GM12878 (cell line): ENCODE measurements around the gene KPTN. TPM values are rescaled to one million over a fixed set of nuclear protein-coding genes. Genes with fewer than 3 reads are reported as not detected.

Experiments used
- ATAC-seq: fragments of 200-7000 bp; cut with Tn5 transposase; 3 replicates; pipeline ENCODE4 v1.9.1; 2020; ENCODE audit warnings: mild to moderate bottlenecking, moderate library complexity
- BruUV-seq: library from RNA; stranded (reverse); fragments of 400-500 nt; replicated peaks from 2 replicates; lab custom pipeline; 2021; lab: Mats Ljungman, UMichigan
- CTCF ChIA-PET: fragments of 300-600 bp; sonication (Branson Sonifier 250); formaldehyde crosslinking; extraction: SDS; loops from one replicate; lab custom pipeline; 2021; ENCODE audit warnings: inconsistent platforms; lab: Yijun Ruan, JAX
- POLR2A ChIA-PET: fragments of 350-600 bp; formaldehyde crosslinking; extraction: SDS; loops from one replicate; lab custom pipeline; 2021; ENCODE audit warnings: inconsistent platforms; lab: Charles Lee
- RAD21 ChIA-PET: fragments of 300-600 bp; sonication (Branson Sonifier 250); formaldehyde crosslinking; loops from one replicate; lab custom pipeline; 2023; ENCODE audit warnings: antibody characterized with exemption; ENCODE audit not compliant: unreplicated experiment; lab: Charles Lee
- SMC1A ChIA-PET: fragments of 300-600 bp; sonication (Branson Sonifier 250); formaldehyde crosslinking; loops from one replicate; lab custom pipeline; 2023; ENCODE audit not compliant: unreplicated experiment, uncharacterized antibody; lab: Charles Lee
- DNase-seq: peaks from one replicate; pipeline ENCODE4 v3.0.0-alpha.2; 2011; ENCODE audit warnings: low read depth, low spot score
- FAIRE-seq: peaks from 3 replicates; lab custom pipeline; 2011; peaks lifted over from hg19 to GRCh38; lab: Jason Lieb, UNC
- H2AFZ ChIP-seq: 2 replicates; pipeline ENCODE4 v1.6.0; 2011; ENCODE audit warnings: low read depth, low read length, control low read depth; ENCODE audit not compliant: control insufficient read depth
- H3K27ac ChIP-seq: 2 replicates; pipeline ENCODE4 v1.5.1; 2011; ENCODE audit warnings: control low read depth; ENCODE audit not compliant: control insufficient read depth, insufficient read depth
- H3K27me3 ChIP-seq, 2 experiments: replicated peaks in 1 of 2; 2 replicates each; pipeline versions ENCODE4 v1.6.0 to v1.6.1; 2011; ENCODE audit warnings: low read length in 1 of 2; ENCODE audit not compliant: control insufficient read depth in 2 of 2, insufficient read depth in 2 of 2
- H3K36me3 ChIP-seq, 2 experiments: 2 replicates each; pipeline ENCODE4 v1.5.1; 2011; ENCODE audit warnings: low read length in 1 of 2; ENCODE audit not compliant: control insufficient read depth in 2 of 2, insufficient read depth in 2 of 2
- H3K4me1 ChIP-seq: 2 replicates; pipeline ENCODE4 v1.6.1; 2011; ENCODE audit warnings: mild to moderate bottlenecking, low read length, moderate library complexity, mixed read lengths; ENCODE audit not compliant: control insufficient read depth, insufficient read depth
- H3K4me2 ChIP-seq: 2 replicates; pipeline ENCODE4 v1.6.0; 2011; ENCODE audit warnings: control low read depth; ENCODE audit not compliant: control insufficient read depth, insufficient read depth
- H3K4me3 ChIP-seq: fragments of 200-600 bp; sonication (generic); 2 replicates; pipeline ENCODE4 v1.5.1; 2016
- H3K79me2 ChIP-seq: 2 replicates; pipeline ENCODE4 v1.6.0; 2011; ENCODE audit warnings: low read length; ENCODE audit not compliant: control insufficient read depth, insufficient read depth
- H3K9ac ChIP-seq: 2 replicates; pipeline ENCODE4 v1.8.0; 2011; ENCODE audit warnings: low read length, control low read depth, mixed read lengths; ENCODE audit not compliant: control insufficient read depth, insufficient read depth
- H3K9me3 ChIP-seq: replicated peaks from 3 replicates; pipeline ENCODE4 v1.5.1; 2011; ENCODE audit warnings: mild to moderate bottlenecking, low read length; ENCODE audit not compliant: control insufficient read depth, insufficient read depth
- H4K20me1 ChIP-seq: 2 replicates; pipeline ENCODE4 v1.6.0; 2011; ENCODE audit not compliant: control insufficient read depth, insufficient read depth
- ASH2L ChIP-seq: fragments of 300-600, 200-600 bp; sonication (generic); IDR thresholded peaks from 2 replicates; pipeline ENCODE4 v1.6.1; 2017; ENCODE audit warnings: low read depth, mild to moderate bottlenecking, borderline replicate concordance
- NFXL1 ChIP-seq: fragments of 450-650 bp; IDR thresholded peaks from 2 replicates; pipeline ENCODE4 v1.6.1; 2017; ENCODE audit warnings: antibody characterized with exemption, mild to moderate bottlenecking, borderline replicate concordance
- YY1 ChIP-seq: IDR thresholded peaks from 2 replicates; pipeline ENCODE4 v1.6.1; 2011; ENCODE audit warnings: low read depth, mild to moderate bottlenecking, low read length
- ZBTB40 ChIP-seq: fragments of 450-650 bp; IDR thresholded peaks from 2 replicates; pipeline ENCODE4 v1.6.1; 2016; ENCODE audit warnings: mild to moderate bottlenecking, moderate library complexity, borderline replicate concordance
- WGBS: methylation state at CpG from one replicate; pipeline ENCODE4 v1.1.6; 2016; ENCODE audit warnings: low lambda C conversion rate; ENCODE audit not compliant: insufficient replicate concordance, insufficient coverage; ENCODE audit errors: missing lambda C conversion rate; 5-methylcytosine and 5-hydroxymethylcytosine counted together
- in situ Hi-C: fragments of 300-500 bp; cut with MboI; formaldehyde crosslinking; loops from 9 replicates; pipeline ENCODE4 v1.14.3; 2018; ENCODE audit warnings: mixed read lengths
- intact Hi-C: fragments of 100-400 bp; cut with micrococcal nuclease; formaldehyde crosslinking; loops from one replicate; pipeline ENCODE4 v1.14.2; 2022; ENCODE audit not compliant: unreplicated experiment
- polyA plus RNA-seq, 11 experiments: library from polyadenylated mRNA; depleted of rRNA in 4 of 11; unstranded in 6 of 11; stranded (reverse) in 5 of 11; fragments of >200 nt; fragmentation: Nextera tagmentation in 4 of 11; fragmentation: Illumina TruSeq in 1 of 11; extraction: Ambion mirVana in 4 of 11; extraction: Trizol in 1 of 11; gene quantifications; 1 replicate in 1 of 11; 2 replicates in 10 of 11; pipeline versions ENCODE4 v1.2.1 to v1.2.3, GENCODE V29; 2011 to 2016; ENCODE audit warnings: inconsistent platforms in 2 of 11, missing spikeins in 2 of 11, low read depth in 1 of 11
- total RNA-seq, 4 experiments: library from RNA; depleted of rRNA in 3 of 4; stranded (reverse); fragments of >200 nt in 3 of 4; fragmentation: Illumina TruSeq in 1 of 4; extraction: Trizol in 1 of 4; gene quantifications; 2 replicates each; pipeline versions ENCODE4 v1.2.1 to v1.2.3, GENCODE V29; 2013 to 2021

KPTN gene
- total and polyA plus RNA-seq, 10 of the 15 experiments (the other 5 are each of a cell fraction or from before 2014, with no cell fraction given), result 0.60 to 10.1 (median 6.0) TPM

- in situ Hi-C loops (no loop called here), intact Hi-C loops (loop anchor here (2.0 kb wide), 1 partner anchor 46 kb away; no protein-coding TSS in a partner anchor)
- Histone ChIP-seq H3K9ac (peak overlapping the region; percentile 91), H3K27me3 (no peaks in the 10 kb centered on the region), H4K20me1 (no peaks in the 10 kb centered on the region), H3K36me3 (peaks cover 0 to 6% of the 10 kb centered on the region in 2 experiments; a peak in 2 of 4 replicates), H3K9me3 (no peaks in the 10 kb centered on the region), H3K79me2 (peaks cover 12% of the 10 kb centered on the region), H3K4me3 (peak overlapping the region; percentile 96), H3K4me2 (peak overlapping the region; percentile 93), H3K27ac (no peak overlapping the region), H2AFZ (peak overlapping the region; percentile 98), H3K4me1 (peaks cover 35% of the 10 kb centered on the region)
- POLR2A ChIA-PET, result interaction anchor here (1.3 to 2.5 kb wide), 2 partner anchors 33 to 128 kb away, joined by 3 to 12 read pairs; no protein-coding TSS in a partner anchor
- BruUV-seq, result no TSS peak
- 71% methylated on average over 13 of the region's 15 CpGs for WGBS
- RAD21 ChIA-PET, result interaction anchor here (1.0 to 1.8 kb wide), 3 partner anchors 32 to 224 kb away, joined by 3 to 14 read pairs (median 5); partner anchors contain the start of gene NAPA
- DNase-seq (no peak), ATAC-seq (no peak), FAIRE-seq (no peak)
- SMC1A ChIA-PET, result interaction anchor here (1.1 to 3.1 kb wide), 5 partner anchors 28 to 224 kb away, joined by 3 to 16 read pairs (median 6); partner anchors contain the start of gene NAPA
- TF ChIP-seq ASH2L (no peak), NFXL1 (no peak)
- CTCF ChIA-PET, result interaction anchor here (1.0 to 3.5 kb wide), 16 partner anchors 20 to 224 kb away, joined by 3 to 34 read pairs (median 4); partner anchors contain the start of genes DHX34 and NAPA
Measured at GRCh38 chr19:47483200-47483599, 819 bp downstream of the KPTN start.

- ChIA-PET RAD21 (no interaction called here), POLR2A (interaction anchor here (0.7 kb wide), 1 partner anchor 10 kb away, joined by 7 read pairs; the partner anchor contains the start of gene SLC8A2), SMC1A (no interaction called here), CTCF (no interaction called here)
- Histone ChIP-seq H3K4me1 (peaks cover 21% of the 10 kb centered on the region), H3K27me3 (no peaks in the 10 kb centered on the region), H3K36me3 (0 out of 4 replicates have a peak, but pooled peaks cover 0 to 2% of the 10 kb centered on the region in 2 experiments), H3K27ac (no peak overlapping the region), H3K79me2 (peaks cover 12% of the 10 kb centered on the region), H3K9me3 (no peaks in the 10 kb centered on the region), H2AFZ (no peak overlapping the region), H3K4me2 (no peak overlapping the region), H3K4me3 (no peak overlapping the region), H3K9ac (no peak overlapping the region), H4K20me1 (no peaks in the 10 kb centered on the region)
- TF ChIP-seq YY1 (no peak), ZBTB40 (peak; percentile 74)
- WGBS, result 74% methylated on average over 4 of the region's 4 CpGs
- no peak for DNase-seq
- in situ Hi-C loops, result no loop called here
- intact Hi-C loops, result loop anchor here (2.0 kb wide), 1 partner anchor 45 kb away; no protein-coding TSS in a partner anchor
- no peak for ATAC-seq
- no peak for FAIRE-seq
- no TSS peak for BruUV-seq
Measured at GRCh38 chr19:47481460-47482052, 2.5 kb downstream of the KPTN start.
